NCI-H1417 (cell line): ENCODE measurements around the gene TRAP1.
"Not testable (repeated sequence)": the region's sequence is repeated elsewhere in the genome, so short reads cannot be mapped to it uniquely, and the experiment has no call there.

Experiments
- DNase-seq, 3 experiments: peaks; one replicate each; lab custom pipeline; 2025; lab: John Stamatoyannopoulos, UW

The TRAP1 gene

DNA sequence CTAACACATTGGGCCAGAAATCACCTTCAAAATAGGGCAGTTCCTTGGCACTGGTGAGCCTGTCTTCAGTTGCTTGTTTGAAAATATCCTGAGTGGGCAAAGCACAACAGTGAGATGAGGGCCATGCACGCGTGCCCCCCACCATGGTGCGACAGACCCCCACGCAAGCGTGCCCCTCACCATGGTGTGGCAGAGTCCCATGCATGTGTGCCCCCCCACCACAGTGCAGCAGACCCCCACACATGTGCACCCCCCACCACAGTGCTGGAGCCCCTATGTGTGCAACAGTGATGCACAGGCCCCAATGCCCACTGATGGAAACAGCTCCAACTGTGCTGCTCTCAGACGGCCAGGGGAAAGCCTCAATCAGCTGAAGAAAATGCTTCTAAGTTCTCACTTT, 18.8 kb upstream of the TRAP1 start:
- no peak for DNase-seq

DNA sequence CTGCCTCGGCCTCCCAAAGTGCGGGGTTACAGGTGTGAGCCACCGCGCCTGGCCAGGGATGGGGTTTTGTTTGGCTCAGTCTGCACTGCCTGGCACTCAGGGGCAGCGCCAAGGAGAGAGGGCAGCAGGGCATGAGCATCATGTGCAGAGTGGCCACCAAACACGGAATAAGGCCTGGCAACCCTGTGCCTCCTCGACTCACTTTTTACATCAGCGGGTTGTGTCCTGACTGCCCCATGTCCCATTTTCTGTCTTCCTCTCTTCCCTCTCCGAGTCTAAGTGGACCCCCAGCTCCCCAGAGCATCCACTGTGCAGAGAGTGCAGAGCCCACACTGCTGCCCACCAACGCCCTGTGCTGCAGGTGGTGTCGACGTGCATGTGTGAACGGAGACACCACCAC, 18.2 kb upstream of the TRAP1 start:
- no peak for DNase-seq

DNA sequence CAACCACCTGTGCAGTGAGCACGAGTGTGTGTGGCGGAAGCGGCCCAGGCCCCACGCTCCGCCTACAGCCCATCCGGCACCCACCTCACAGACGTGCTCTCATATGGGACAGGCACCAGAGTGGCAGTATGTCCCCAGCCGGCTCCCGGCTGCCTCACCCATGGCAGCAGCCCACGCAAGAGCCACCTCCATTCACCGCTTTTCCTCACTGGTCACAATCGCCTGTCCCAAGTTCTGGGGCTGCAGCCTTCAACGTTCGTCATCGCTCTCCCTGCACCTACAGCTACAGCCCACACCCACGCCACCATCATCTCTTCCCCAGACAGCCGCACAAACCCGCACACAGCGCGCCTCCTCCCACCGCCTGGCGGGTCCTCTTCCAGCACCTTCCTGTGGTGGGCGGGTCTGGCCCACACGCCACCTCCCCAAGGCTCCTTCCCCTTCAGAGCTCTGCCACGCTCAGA, 17.5 kb upstream of the TRAP1 start:
- no peak for DNase-seq

GRCh38 chr16:3734084-3734757, 16.9 kb upstream of the TRAP1 start:
- no peak for DNase-seq

DNA sequence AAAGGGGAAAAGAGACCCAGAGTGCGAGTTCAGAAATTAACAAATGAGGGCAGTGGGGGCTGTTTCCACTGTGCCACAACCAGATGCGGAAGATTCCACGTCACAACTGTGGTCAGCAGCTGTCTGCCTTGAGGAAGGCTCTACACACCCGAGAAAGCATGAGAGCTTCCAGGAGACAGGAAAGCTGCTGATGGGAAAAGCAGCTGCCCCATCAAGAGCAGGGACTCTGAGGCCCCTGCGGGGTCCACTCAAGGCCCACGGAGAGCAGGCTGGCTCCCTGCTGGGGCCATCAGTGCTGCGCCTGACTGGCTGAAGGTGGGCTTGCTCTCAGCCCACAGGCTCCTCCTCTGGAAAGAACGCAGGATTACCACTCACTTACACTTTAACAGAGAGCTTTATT, 14.8 kb upstream of the TRAP1 start:
- DNase-seq: no peak

GRCh38 chr16:3731126-3731935, 14.0 kb upstream of the TRAP1 start:
- no peak for DNase-seq

- no peak for DNase-seq
These were observed 13.1 kb upstream of the TRAP1 start for GRCh38 chr16:3730161-3731125.

DNA sequence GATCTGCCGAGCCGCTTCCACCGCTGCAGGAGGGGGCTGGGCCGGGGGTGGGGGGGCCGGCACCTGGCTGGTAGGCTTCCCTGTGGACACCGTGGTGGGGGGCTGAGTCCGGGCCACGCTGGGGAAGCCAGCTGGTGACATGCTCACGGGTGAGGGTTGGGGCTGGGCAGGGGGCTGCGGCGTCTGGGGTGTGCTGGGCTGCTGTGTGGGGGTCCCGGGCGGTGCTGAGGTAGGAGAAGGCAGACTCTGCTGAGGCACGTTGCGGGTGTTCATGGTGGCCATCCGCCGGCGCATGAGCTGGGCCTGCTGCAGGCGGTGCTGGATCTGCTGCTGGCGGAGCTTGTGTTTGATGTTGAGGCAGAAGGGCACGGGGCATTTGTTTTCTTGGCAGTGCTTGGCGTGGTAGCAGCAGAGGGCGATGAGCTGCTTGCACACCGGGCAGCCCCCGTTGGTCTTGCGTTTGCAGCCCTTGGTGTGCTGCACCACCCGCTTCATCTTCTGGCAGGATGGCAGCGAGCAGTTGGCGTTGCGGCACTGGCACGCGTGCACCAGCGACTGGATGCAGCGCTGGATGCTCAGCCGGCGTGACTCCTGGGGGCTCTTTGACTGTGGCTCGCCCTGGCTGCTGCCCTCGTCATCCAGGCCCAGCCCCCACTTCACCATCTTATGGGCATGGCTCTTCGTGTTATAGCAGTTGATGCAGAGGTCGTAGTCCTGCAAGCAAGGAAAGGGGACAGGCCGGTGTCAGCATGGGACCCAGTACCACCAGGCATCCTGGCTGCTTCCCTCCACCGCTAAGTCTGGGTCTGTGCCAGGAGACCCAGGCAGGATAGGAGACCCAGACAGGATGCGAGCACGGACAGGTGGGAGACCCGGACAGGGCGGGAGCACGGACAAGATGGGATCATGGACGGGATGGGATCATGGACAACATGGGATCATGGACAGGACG, 12.1 kb upstream of the TRAP1 start:
- no peak for DNase-seq

DNA sequence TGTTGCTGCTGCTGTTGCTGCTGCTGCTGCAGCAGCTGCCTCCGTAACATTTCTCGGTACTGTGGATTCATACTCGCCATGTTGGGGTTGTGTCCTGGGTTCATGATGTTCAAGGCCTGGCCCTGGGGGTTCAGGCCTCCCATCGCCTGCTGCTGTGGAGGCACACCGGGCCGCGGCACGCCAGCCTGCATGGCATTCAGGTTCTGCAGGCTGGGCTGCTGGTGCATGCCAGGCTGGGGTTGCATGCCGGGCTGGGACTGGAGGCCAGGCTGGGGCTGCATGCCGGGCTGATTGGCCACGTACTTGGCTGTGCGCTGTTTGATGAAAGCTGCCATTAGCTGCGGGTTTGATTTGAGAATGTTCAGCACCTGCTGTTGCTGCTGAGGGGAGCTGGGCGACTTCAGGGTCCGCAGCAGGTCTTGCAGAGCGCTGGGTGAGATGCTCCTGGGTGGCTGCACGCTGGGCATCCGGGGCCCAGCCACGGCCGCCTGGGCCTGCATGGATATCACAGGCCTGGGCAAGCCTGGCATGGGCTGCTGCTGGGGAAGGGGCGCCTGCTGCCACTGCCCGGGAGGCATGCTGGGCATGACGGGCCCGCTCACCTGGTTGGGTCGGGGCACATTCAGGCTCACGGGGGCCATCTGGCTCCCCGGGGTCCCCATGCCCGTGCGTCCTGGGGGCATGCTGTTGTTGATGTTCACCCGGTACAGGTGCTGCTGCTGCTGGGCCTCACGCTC, 11.3 kb upstream of the TRAP1 start:
- no peak for DNase-seq

DNA sequence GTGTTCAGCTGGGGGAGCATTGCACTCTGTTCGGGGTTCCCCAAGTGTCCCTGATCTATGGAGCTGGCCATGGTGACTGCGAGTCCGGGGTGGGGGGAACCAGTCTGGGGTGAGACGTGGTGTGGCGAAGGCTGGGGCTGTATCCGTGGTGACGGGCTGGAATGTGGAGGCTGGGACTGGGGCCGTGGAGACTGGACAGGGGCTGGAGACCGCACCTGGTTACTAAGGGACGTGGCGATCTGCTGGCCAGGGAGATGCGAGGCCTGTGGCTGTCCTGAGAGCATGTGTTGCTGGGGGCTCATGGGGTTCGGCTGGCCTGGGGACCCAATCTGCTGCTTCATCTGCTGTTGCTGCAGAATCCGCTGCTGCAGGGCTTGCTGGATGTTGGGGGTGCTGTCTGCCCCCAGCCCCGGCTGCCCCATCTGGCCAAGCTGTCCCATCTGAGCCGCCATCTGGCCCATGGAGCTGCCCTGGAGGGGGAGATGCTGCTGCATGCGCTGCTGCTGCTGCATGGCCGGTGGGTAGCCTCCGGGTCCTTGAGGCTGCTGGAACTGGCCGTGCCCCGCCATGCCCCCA, 10.6 kb upstream of the TRAP1 start:
- DNase-seq: no peak

- no peak for DNase-seq
These were observed 8.8 kb upstream of the TRAP1 start for GRCh38 chr16:3726021-3726687.

DNA sequence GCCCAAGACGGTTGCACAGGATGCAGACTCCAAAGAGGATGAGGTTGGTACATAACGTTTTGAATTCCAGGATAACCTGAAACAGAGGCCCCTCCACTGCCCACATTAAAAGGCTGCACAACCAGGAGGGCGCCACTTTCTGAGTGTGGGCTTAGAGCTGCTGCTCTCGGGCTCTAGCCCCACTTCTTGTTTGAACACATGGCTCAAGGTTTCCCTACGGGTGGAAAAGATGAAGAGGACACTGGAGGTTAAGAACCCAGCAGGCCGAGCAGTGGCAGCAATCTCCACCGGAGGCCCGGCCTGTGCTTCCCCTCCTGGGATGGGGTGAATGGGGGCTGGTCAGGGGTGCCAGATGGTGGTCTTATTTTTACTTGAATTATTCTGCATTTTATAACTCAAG, 8.0 kb upstream of the TRAP1 start:
- no peak for DNase-seq

DNA sequence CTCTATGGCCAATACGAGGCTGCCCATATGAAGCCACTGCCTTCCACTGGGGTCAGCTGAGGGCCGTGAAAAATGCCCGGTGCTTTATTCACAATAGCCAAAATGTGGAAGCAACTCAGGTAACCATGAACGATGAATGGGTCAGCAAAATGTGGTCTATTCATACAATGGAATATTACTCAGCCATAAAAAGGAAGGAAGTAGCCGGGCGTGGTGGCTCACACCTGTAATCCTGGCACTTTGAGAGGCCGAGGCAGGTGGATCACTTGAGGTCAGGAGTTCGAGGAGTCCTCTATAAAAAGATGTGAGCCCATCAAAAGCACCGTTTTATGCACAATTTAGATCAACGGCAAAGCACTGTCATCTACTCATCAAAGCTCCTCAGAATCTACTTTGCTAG, 5.2 kb upstream of the TRAP1 start:
- no peak for DNase-seq

DNA sequence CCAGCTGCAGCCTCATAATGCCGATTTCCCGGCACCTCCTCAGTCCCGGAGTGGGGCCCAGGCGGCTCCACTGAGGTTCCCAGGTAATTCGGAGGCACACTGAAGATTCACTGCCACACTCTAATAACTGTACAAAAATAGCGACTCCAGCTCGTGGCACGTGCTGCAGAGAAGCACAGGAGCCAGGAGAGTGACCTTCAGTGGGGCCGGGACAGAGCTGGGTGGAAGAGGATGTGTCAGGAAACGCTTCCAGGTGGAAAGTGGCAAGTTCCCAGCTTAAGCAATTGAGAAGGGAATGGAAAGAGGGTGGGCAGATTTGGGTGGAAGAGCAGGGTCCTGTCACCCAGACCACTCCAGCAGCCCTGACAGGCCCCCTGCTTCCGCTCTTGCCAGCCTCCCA, 3.1 kb upstream of the TRAP1 start:
- DNase-seq: no peak

- no peak for DNase-seq
These were observed 1.3 kb upstream of the TRAP1 start for GRCh38 chr16:3718628-3719027.

- DNase-seq: no peak
These were observed 681 bp upstream of the TRAP1 start for GRCh38 chr16:3718019-3718391.

DNA sequence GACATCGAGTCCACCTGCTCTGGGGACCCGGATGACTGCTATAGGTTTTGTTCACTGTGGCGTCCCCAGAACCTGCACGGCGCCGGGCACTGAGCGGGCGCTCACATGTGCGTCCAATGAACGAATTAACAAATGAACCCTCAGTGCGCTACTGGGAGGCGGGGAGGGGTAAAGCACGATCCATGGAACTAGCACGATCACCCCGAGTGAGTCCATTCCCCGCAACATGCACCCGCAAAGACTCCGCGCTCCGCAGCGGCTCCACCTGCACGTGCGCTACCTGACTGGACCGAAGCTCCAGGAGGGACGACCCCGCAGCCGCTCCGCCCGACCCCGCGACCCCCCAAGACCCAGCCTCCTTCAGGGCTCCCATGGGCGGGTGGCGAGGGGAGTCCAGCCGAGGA, 491 bp downstream of the TRAP1 start:
- peak in 2 of 3 experiments; percentile 70 to 73 for DNase-seq

GRCh38 chr16:3715430-3715829, 1.9 kb downstream of the TRAP1 start:
- no peak for DNase-seq

DNA sequence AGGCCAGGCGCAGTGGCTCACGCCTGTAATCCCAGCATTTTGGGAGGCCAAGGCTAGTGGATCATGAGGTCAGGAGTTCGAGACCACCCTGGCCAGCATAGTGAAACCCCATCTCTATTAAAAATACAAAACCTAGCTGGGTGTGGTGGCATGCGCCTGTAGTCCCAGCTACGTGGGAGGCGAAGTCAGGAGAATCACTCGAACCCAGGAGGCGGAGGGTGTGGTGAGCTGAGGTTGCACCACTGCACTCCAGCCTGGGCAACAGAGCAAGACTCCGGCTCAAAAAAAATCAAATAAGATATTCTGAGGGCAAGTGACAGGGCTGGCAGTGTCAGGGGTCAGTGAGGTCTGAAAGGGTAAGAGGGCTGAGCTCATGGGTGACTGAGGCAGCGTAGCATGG, 2.9 kb downstream of the TRAP1 start:
- DNase-seq: not testable (repeated sequence)
